GM12873 (cell line): ENCODE results near the gene FN1.

ENCODE experiments used
- CTCF ChIP-seq: IDR thresholded peaks from 2 replicates; pipeline ENCODE4 v1.5.1; 2012; ENCODE audit warnings: low read depth, mild to moderate bottlenecking, moderate library complexity, low read length, control low read depth; ENCODE audit not compliant: insufficient read depth; ENCODE audit errors: missing control alignments

The FN1 gene

GRCh38 chr2:215420471-215420935 lies 15.4 kb downstream of the FN1 start:
- no peak for TF ChIP-seq CTCF

- no peak for TF ChIP-seq CTCF
These were observed 15.9 kb downstream of the FN1 start for GRCh38 chr2:215419769-215420470.

- TF ChIP-seq CTCF = no peak
These were observed 16.8 kb downstream of the FN1 start for GRCh38 chr2:215419113-215419512.

- no peak for TF ChIP-seq CTCF
These were observed 17.6 kb downstream of the FN1 start for GRCh38 chr2:215418064-215418963.

- no peak for TF ChIP-seq CTCF
These were observed 18.4 kb downstream of the FN1 start for GRCh38 chr2:215417400-215417951.

- no peak for TF ChIP-seq CTCF
These were observed 19.2 kb downstream of the FN1 start for GRCh38 chr2:215416656-215417055.

GRCh38 chr2:215415820-215416577 lies 19.9 kb downstream of the FN1 start:
- no peak for TF ChIP-seq CTCF
